Measurements from ENCODE around the gene HBD. TPM values are rescaled to one million over a fixed set of nuclear protein-coding genes. Genes with fewer than 3 reads are reported as not detected.

HBD gene
- total and polyA plus RNA-seq, 9 of the 15 experiments (the other 6 are each of a cell fraction or from before 2014, with no cell fraction given), result 11.8 to 169 (median 36.0) TPM

DNA sequence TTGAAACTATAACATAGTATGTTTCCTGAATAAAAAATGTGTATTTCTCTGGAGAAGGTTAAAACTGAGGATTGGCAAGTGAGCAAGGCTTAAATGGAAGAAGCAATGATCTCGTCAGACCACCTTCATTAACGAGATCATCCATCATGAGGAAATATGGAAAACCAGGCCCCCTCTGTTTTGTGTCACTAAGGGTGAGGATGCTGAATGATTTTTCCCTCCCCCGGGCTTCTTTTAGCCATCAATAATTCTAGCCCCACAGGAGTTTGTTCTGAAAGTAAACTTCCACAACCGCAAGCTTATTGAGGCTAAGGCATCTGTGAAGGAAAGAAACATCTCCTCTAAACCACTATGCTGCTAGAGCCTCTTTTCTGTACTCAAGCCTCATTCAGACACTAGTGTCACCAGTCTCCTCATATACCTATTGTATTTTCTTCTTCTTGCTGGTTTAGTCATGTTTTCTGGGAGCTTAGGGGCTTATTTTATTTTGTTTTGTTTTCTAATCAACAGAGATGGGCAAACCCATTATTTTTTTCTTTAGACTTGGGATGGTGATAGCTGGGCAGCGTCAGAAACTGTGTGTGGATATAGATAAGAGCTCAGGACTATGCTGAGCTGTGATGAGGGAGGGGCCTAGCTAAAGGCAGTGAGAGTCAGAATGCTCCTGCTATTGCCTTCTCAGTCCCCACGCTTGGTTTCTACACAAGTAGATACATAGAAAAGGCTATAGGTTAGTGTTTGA is 41.3 kb upstream of the HBD start (continued):
- TF ChIP-seq NR2F6 (CRISPR knock-in tag; IDR thresholded peaks at IDR 0.05), result no peak
- 0 out of 2 replicates have a peak, but pooled peaks have one; percentile 18 for TF ChIP-seq L3MBTL2 (IDR thresholded peaks at IDR 0.05)
- TF ChIP-seq, protein P1, sequence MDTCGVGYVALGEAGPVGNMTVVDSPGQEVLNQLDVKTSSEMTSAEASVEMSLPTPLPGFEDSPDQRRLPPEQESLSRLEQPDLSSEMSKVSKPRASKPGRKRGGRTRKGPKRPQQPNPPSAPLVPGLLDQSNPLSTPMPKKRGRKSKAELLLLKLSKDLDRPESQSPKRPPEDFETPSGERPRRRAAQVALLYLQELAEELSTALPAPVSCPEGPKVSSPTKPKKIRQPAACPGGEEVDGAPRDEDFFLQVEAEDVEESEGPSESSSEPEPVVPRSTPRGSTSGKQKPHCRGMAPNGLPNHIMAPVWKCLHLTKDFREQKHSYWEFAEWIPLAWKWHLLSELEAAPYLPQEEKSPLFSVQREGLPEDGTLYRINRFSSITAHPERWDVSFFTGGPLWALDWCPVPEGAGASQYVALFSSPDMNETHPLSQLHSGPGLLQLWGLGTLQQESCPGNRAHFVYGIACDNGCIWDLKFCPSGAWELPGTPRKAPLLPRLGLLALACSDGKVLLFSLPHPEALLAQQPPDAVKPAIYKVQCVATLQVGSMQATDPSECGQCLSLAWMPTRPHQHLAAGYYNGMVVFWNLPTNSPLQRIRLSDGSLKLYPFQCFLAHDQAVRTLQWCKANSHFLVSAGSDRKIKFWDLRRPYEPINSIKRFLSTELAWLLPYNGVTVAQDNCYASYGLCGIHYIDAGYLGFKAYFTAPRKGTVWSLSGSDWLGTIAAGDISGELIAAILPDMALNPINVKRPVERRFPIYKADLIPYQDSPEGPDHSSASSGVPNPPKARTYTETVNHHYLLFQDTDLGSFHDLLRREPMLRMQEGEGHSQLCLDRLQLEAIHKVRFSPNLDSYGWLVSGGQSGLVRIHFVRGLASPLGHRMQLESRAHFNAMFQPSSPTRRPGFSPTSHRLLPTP (IDR thresholded peaks at IDR 0.05; ENCODE audit: borderline replicate concordance, extremely low read depth, insufficient read length), result no peak
- TF ChIP-seq EP400 (IDR thresholded peaks at IDR 0.05), result peak; percentile 34; the same call in 1 of the 2 replicates
- TF ChIP-seq TEAD4 (IDR thresholded peaks at IDR 0.05; ENCODE audit: low read length), result peak; percentile 91
- TF ChIP-seq TEAD4 (CRISPR knock-in tag; IDR thresholded peaks at IDR 0.05; ENCODE audit: borderline replicate concordance), result no peak
- TF ChIP-seq, protein P2, sequence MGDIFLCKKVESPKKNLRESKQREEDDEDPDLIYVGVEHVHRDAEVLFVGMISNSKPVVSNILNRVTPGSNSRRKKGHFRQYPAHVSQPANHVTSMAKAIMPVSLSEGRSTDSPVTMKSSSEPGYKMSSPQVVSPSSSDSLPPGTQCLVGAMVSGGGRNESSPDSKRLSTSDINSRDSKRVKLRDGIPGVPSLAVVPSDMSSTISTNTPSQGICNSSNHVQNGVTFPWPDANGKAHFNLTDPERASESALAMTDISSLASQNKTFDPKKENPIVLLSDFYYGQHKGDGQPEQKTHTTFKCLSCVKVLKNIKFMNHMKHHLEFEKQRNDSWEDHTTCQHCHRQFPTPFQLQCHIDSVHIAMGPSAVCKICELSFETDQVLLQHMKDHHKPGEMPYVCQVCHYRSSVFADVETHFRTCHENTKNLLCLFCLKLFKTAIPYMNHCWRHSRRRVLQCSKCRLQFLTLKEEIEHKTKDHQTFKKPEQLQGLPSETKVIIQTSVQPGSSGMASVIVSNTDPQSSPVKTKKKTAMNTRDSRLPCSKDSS (IDR thresholded peaks at IDR 0.05; ENCODE audit: low read depth, partially characterized antibody), result no peak
- TF ChIP-seq, protein P3, sequence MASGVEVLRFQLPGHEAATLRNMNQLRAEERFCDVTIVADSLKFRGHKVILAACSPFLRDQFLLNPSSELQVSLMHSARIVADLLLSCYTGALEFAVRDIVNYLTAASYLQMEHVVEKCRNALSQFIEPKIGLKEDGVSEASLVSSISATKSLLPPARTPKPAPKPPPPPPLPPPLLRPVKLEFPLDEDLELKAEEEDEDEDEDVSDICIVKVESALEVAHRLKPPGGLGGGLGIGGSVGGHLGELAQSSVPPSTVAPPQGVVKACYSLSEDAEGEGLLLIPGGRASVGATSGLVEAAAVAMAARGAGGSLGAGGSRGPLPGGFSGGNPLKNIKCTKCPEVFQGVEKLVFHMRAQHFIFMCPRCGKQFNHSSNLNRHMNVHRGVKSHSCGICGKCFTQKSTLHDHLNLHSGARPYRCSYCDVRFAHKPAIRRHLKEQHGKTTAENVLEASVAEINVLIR (CRISPR knock-in tag; IDR thresholded peaks at IDR 0.05), result peak; percentile 69; the same call in 1 of the 2 replicates
- TF ChIP-seq, protein P4, sequence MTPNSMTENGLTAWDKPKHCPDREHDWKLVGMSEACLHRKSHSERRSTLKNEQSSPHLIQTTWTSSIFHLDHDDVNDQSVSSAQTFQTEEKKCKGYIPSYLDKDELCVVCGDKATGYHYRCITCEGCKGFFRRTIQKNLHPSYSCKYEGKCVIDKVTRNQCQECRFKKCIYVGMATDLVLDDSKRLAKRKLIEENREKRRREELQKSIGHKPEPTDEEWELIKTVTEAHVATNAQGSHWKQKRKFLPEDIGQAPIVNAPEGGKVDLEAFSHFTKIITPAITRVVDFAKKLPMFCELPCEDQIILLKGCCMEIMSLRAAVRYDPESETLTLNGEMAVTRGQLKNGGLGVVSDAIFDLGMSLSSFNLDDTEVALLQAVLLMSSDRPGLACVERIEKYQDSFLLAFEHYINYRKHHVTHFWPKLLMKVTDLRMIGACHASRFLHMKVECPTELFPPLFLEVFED (CRISPR knock-in tag; conservative IDR thresholded peaks at IDR 0.05), result no peak
- no peak for TF ChIP-seq ZNF717 (CRISPR knock-in tag; IDR thresholded peaks at IDR 0.05)
- TF ChIP-seq RFX1 (IDR thresholded peaks at IDR 0.05), result no peak
- TF ChIP-seq SOX6 (IDR thresholded peaks at IDR 0.05), result peak; percentile 91
- TF ChIP-seq U2AF1 (optimal IDR thresholded peaks at IDR 0.05; ENCODE audit: low read depth, low read length), result no peak
- TF ChIP-seq ZNF23 (CRISPR knock-in tag; IDR thresholded peaks at IDR 0.05), result no peak
- TF ChIP-seq, protein P5, sequence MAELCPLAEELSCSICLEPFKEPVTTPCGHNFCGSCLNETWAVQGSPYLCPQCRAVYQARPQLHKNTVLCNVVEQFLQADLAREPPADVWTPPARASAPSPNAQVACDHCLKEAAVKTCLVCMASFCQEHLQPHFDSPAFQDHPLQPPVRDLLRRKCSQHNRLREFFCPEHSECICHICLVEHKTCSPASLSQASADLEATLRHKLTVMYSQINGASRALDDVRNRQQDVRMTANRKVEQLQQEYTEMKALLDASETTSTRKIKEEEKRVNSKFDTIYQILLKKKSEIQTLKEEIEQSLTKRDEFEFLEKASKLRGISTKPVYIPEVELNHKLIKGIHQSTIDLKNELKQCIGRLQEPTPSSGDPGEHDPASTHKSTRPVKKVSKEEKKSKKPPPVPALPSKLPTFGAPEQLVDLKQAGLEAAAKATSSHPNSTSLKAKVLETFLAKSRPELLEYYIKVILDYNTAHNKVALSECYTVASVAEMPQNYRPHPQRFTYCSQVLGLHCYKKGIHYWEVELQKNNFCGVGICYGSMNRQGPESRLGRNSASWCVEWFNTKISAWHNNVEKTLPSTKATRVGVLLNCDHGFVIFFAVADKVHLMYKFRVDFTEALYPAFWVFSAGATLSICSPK (IDR thresholded peaks at IDR 0.05; ENCODE audit: borderline replicate concordance), result no peak
- no peak for TF ChIP-seq SAFB (IDR thresholded peaks at IDR 0.05; ENCODE audit: borderline replicate concordance, low read depth, low read length)
- TF ChIP-seq SREBF2 (CRISPR knock-in tag; IDR thresholded peaks at IDR 0.05), result no peak
- TF ChIP-seq KHSRP (IDR thresholded peaks at IDR 0.05), result no peak

Data from K562 (cell line).